Stimulated activated naive CD8-positive, alpha-beta T cell treated with anti-CD3 and anti-CD28 coated beads, Interleukin-15, amount 100 ng/mL, for 72 hours (primary cell): ENCODE data around the gene RMRP.

ENCODE experiments used
- ATAC-seq: fragments of 150-1000 bp; cut with Tn5 transposase; 2 replicates; pipeline ENCODE4 v1.10.0; 2021; ENCODE audit warnings: mild to moderate bottlenecking, moderate library complexity
- DNase-seq, 2 donors: peaks; one replicate each; pipeline ENCODE4 v3.0.0; 2021 to 2022
- H3K27ac Mint-ChIP-seq, 2 donors: one replicate each; pipeline ENCODE4 v1.8.0; 2022; ENCODE audit warnings: mild to moderate bottlenecking in 2 of 2, mixed read lengths in 2 of 2, moderate library complexity in 2 of 2
- H3K27me3 Mint-ChIP-seq: one replicate; pipeline ENCODE4 v1.8.0; 2022; ENCODE audit warnings: mixed read lengths
- H3K4me1 Mint-ChIP-seq: one replicate; pipeline ENCODE4 v1.8.0; 2022; ENCODE audit warnings: mild to moderate bottlenecking, mixed read lengths
- H3K4me3 Mint-ChIP-seq, 2 donors: one replicate each; pipeline ENCODE4 v1.8.0; 2022; ENCODE audit warnings: mild to moderate bottlenecking in 2 of 2, mixed read lengths in 2 of 2, moderate library complexity in 1 of 2
- H3K9me3 Mint-ChIP-seq, 2 donors: one replicate each; pipeline ENCODE4 v1.8.0; 2022; ENCODE audit warnings: mixed read lengths in 2 of 2

The RMRP gene

DNA sequence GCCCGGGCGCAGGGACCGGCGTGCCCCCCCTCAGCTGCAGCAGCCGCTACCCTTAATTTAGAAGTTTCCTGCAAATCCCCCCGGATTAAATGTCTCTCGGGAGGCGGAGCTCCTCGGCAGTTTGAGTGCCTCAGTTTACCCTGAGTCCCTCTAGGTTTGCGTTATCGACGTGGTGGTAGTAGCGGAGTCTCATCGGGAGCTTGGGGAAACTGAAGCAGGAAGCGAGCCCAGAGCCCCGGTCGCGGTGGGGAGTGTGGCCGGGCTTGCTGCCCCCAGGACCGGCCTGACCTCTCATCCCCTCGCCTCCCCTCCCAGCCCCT, 32.4 kb upstream of the RMRP start:
- DNase-seq: no peak

DNA sequence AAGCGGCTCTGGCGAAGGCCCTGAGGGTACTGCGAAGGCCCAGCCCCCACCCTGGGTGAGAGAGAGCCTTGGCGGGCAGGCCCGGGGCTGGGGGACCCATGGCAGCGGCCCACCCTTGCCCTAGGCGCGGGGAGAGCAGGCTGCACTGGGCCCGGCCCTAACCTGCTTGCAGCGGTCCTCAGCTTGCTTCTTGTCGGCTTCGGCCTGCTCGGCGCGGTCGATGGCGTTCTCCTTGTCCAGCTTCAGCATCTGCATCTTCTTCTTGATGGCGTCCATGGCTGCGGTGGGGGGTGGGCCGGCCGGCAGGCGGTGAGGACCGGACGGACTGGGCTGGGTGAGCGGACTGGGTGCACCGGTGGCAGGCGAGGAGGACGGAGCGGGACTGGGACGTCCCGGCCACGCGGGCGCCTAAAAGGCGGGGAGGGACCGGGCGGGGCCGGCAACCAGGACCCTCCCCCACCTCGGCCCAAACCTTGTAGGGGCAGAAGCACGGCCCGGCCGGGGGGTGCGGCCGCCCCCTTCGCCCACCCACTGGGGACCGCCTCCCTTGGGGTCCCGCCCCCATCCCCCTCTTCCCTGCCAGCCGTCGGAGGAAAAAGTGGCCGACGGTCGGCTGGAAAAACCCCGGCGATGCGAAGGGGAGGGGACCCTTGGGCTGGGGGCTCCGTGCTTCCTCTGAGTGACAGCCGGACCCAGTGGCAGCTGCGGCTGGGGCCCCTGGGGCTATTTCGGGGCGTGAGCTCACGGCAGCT, 31.9 kb upstream of the RMRP start, which contains the start of gene TPM2:
Gene TPM2 (minus strand): TSS at position 384 of the 752 bp plus-strand sequence. CDS start 108 bp downstream, at position 276.
- Mint-ChIP-seq H3K4me1 (peaks cover 45% of the 10 kb centered on the region), H3K4me3 (peak within 1 kb of the TSS; percentile 87 to 88), H3K9me3 (no peaks in the 10 kb centered on the region), H3K27me3 (no peaks in the 10 kb centered on the region), H3K27ac (peak within 1 kb of the TSS; percentile 74 to 80)
- ATAC-seq (peak; percentile 60), DNase-seq (no peak)

More for the DNA sequence above, 32.4 kb upstream of the RMRP start:
- Mint-ChIP-seq H3K4me3 (peak overlapping the region; percentile 67 to 78), H3K9me3 (no peaks in the 10 kb centered on the region), H3K27me3 (no peaks in the 10 kb centered on the region), H3K4me1 (peaks cover 45% of the 10 kb centered on the region), H3K27ac (no peak overlapping the region)
- peak; percentile 22 for ATAC-seq

DNA sequence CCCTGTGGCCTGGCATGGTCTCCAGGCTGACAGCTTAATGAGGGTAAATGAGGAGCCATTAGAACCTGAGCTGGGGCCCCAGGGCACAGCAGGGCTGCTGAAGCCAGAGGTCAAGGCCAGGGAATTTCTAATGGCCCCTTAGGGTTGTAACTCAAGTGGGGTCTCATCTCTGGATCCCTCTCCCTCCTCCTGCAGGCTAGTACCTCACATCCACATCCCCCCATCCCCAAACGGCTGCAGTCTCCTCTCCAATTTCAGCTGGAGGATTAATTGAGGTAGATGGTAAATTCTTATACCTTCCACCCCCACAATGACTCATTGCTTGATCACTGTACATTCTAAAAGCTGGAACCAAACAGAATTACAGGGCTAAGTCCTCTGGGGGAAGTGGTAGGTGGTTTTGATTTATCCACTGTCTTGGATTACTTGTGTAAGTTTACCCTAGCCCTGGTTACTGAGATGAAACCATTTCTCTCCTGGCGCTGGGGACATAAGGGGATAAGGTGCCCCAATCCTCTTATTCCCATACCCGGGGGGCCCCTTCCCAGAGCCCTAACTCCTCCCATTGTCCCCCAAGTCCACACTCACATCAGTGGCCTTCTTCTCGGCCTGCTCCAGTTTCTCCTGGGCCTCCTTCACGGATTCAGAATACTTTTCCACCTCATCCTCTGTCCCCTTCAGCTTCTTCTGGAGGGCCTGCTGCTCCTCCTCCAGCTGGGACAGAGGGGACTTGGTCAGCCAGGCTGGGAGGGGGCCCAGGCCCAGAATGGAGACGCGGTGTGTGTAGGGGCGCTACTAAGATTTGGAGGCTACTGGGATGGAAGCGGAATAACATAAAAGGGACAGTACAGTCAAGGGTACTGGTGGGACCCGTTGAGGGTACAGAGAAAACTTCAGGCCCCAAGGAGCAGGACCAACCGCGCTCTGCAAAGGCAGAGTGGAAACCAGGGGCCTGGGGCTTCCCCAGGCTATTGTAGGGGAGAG, 31.0 kb upstream of the RMRP start:
- H3K9me3 Mint-ChIP-seq: no peaks in the 10 kb centered on the region
- DNase-seq (no peak), ATAC-seq (peak; percentile 81)
- H3K27me3 Mint-ChIP-seq: no peaks in the 10 kb centered on the region
- peak overlapping the region; percentile 71 to 74 for H3K4me3 Mint-ChIP-seq
- peak overlapping the region; percentile 74 to 80 for H3K27ac Mint-ChIP-seq
- peaks cover 45% of the 10 kb centered on the region for H3K4me1 Mint-ChIP-seq

DNA sequence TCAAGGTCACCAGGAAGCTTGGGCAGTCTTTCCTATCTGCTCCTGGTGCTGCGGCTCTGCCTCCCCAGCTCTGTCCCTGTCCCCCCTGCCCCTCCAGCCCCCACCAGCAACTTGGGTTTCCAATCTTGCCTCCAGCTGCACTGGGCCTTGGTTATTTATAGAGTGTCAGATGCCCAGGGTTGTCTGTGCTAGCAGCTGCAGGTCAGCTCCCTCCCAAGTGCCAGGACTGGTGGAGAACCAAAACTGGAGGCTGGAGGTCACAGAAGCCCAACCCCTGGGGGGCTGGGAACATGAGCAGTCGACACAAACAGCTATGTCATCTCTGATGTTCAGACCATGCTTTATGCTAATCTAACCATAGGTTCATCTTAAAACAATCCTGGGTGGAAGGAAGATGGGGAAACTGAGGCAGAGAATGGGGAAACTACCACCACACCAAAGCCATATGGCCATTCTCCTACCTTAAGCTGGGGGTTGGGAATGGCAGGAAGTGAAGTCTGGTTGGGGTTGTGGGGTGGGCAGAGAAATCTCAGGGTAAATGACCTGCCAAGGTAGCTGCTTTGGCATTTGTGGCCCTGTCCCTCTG, 30.2 kb upstream of the RMRP start:
- peak overlapping the region in 1 of 2 donors; percentile 17 for H3K4me3 Mint-ChIP-seq

DNA sequence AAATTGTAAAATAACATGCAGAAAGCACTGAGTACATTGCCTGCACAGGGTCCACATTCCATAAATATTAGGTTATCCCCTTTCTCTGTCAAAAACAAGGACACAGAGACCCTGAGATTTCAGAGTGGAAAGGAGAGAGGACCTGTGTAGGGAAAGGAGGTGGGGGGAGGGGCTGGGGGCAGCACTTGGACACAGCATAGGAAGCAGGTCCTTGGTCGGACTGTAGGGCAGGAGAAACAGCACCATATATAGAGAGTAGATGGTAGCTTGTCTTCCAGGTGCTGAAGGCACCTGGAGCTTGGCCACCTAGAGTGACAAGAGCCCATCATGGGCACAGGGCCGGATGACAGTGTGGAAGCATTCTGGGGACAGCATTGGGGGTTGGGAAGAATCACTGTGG, 29.5 kb upstream of the RMRP start:
- Mint-ChIP-seq H3K4me3 (no peak overlapping the region), H3K9me3 (no peaks in the 10 kb centered on the region), H3K27ac (no peak overlapping the region), H3K4me1 (peaks cover 45% of the 10 kb centered on the region), H3K27me3 (no peaks in the 10 kb centered on the region)
- DNase-seq: no peak
- ATAC-seq: no peak

More for the DNA sequence above, 30.2 kb upstream of the RMRP start:
- H3K4me1 Mint-ChIP-seq: peaks cover 45% of the 10 kb centered on the region
- no peak for ATAC-seq
- no peaks in the 10 kb centered on the region for H3K27me3 Mint-ChIP-seq
- no peak overlapping the region for H3K27ac Mint-ChIP-seq
- no peak for DNase-seq
- no peaks in the 10 kb centered on the region for H3K9me3 Mint-ChIP-seq

DNA sequence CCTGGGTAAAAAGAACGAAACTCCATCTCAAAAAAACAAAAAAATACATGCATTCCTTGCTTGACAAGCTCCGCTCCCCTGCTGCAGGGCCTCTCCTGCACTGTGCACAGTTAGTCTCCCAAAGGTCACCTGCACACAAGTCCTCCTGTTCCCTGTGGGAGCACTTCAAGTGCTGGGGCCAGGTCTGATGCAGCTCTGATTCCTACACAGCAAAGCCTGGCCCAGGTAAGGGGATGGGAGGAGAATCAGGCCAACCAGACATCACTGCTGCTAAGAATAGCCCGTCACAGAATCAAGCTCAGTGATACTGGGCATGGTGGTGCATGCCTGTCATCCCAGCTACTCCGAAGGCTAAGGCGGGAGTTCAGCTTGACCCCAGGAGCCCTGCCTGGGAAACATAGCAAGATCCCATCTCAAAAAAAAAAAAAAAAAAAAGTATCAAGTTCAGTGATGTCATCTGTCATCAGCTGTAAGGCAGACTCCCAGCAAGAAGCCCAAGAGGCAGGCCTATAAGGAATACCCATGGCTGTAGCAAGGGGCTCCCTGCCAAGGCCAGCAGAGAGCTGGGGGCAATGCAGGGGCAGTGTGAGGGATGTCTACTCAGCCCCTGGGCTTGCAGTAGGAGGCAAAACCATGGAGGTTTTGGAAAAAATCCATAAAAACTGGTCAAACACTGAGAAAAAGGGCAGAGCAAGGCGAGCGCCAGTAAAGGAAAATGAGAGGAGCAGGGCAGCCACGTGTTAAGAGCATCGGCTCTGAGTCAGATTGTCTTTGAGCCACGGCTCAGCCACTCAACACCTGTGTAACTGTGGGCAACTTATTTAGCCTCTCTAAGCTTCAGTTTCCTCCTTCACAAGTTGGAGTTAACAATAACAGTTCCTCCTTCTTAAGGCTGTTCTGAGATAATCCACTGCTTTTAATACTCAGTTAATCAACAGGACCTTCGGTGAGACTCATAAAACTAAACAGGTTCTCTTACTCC, 28.7 kb upstream of the RMRP start:
- Mint-ChIP-seq H3K27ac (no peak overlapping the region), H3K9me3 (no peaks in the 10 kb centered on the region), H3K27me3 (no peaks in the 10 kb centered on the region), H3K4me3 (no peak overlapping the region), H3K4me1 (peaks cover 38% of the 10 kb centered on the region)
- ATAC-seq (no peak), DNase-seq (no peak)

DNA sequence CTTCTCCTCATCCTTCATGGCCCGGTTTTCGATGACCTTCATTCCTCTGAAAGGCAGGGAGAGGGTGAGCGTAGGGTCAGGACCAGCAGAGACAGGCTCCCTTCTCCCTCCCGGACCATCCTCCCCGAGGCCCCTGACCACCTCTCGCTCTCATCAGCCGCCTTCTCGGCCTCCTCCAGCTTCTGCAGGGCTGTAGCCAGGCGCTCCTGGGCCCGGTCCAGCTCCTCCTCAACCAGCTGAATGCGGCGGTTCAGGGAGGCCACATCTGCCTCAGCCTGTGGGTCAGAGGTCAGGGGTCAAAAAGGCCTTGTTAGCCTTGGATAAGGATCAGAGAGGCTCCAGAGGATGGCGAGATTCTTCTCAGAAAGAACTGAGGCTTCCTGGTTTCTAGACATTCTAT, 27.7 kb upstream of the RMRP start:
- Mint-ChIP-seq H3K27me3 (no peaks in the 10 kb centered on the region), H3K4me1 (peaks cover 29% of the 10 kb centered on the region), H3K9me3 (no peaks in the 10 kb centered on the region), H3K27ac (no peak overlapping the region), H3K4me3 (no peak overlapping the region)
- ATAC-seq (no peak), DNase-seq (no peak)

DNA sequence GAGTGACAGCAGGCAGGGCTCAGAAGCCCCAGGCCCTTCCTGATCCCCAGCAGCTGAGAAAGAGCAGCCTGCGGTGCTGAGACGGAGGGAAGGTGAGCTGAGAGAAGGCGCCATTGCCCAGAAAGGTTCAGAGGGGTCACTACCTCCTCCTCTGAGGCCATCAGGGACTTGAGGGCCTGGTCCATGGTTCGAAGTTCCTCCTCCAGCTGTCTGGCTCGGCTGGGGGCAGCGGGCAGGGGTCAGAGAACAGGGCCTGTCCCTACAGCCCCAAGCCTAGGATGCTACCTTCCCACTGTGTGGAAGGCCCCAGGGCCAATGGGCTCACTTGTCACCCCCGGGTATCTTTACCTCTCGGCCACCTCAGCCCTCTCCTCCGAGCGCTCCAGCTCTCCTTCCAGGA, 27.1 kb upstream of the RMRP start:
- no peak overlapping the region for H3K4me3 Mint-ChIP-seq
- peaks cover 24% of the 10 kb centered on the region for H3K4me1 Mint-ChIP-seq
- no peaks in the 10 kb centered on the region for H3K27me3 Mint-ChIP-seq
- no peak overlapping the region for H3K27ac Mint-ChIP-seq
- DNase-seq: no peak
- no peak for ATAC-seq
- no peaks in the 10 kb centered on the region for H3K9me3 Mint-ChIP-seq

DNA sequence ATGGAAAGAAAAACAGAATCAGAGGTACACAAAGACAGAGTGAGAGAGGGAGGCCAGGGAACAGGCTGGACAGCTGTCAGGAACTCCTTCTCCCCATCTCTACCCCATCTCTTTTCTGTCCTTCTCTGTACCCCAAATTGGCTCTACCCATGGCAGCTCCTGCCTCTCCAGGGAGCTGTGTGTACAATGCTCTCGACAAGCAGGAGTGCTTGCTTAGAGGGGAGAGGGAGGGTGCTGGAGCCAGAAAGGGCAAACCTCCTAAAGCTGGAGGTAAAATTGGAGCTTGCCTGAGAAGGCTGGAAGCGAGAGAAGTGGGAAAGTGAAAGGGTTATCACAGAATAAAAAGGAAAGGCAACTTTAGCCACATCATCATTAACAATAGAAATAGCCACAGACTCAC, 25.5 kb upstream of the RMRP start:
- H3K9me3 Mint-ChIP-seq: no peaks in the 10 kb centered on the region
- peaks cover 11% of the 10 kb centered on the region for H3K4me1 Mint-ChIP-seq
- ATAC-seq: no peak
- H3K27me3 Mint-ChIP-seq: no peaks in the 10 kb centered on the region
- no peak overlapping the region for H3K27ac Mint-ChIP-seq
- no peak overlapping the region for H3K4me3 Mint-ChIP-seq
- no peak for DNase-seq

DNA sequence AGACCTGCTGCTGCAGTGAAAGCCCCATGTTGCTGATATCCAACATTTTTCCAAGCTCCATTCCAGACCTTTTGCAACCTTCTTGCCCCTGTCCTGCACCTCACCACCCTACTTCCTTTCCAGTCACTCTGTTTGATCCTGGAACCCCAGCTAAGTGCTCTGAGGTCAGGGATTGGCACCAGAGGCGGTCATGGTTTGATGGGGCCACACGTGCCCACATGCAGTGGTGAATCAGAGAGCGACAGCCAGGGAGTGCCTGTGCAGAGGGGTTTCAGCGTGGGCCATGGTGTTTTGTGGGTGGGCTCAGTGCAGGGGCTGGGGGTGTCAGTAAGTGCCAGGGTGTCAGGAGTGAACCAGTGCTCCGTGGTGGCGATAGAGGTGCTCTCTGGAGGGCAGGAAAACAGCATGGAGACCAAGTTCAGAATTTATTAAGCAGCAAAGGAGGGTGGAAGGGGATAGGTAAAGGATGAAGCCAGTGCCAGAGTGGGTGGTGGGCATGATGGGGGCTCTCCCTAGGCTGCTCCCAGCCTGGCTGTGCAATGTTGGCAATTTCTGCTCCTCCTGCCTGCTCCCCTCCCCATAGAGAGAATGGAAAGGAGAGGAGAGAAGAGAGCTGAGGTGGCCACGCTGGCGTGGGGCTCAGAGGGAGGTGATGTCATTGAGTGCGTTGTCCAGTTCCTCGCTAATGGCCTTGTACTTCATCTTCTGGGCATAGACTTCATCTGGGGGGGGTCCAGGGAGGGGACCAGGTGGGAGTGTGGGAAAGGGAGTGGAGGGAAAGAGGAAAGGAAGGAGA, 24.9 kb upstream of the RMRP start:
- H3K9me3 Mint-ChIP-seq: no peaks in the 10 kb centered on the region
- peak overlapping the region in 1 of 2 donors; percentile 27 for H3K27ac Mint-ChIP-seq
- no peak overlapping the region for H3K4me3 Mint-ChIP-seq
- ATAC-seq (no peak), DNase-seq (no peak)
- H3K4me1 Mint-ChIP-seq: peaks cover 6% of the 10 kb centered on the region
- H3K27me3 Mint-ChIP-seq: no peaks in the 10 kb centered on the region

DNA sequence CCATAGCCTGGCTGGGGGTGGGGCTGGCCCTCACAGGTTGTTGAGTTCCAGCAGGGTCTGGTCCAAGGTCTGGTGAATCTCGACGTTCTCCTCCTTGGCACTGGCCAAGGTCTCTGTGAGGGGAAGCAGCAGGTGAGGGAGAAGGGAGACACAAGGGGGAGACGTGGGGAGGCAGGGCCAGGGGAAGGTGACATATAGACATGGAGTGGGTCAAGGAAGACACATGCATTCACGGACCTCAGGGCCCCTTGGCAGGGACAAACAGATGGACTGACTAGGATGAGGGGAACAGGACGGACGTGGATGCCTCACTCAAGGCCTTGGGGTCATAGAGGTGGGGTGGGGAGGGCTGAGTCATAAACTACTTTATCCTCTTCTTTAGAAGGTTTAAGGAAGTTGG, 24.2 kb upstream of the RMRP start:
- no peaks in the 10 kb centered on the region for H3K27me3 Mint-ChIP-seq
- no peak for ATAC-seq

DNA sequence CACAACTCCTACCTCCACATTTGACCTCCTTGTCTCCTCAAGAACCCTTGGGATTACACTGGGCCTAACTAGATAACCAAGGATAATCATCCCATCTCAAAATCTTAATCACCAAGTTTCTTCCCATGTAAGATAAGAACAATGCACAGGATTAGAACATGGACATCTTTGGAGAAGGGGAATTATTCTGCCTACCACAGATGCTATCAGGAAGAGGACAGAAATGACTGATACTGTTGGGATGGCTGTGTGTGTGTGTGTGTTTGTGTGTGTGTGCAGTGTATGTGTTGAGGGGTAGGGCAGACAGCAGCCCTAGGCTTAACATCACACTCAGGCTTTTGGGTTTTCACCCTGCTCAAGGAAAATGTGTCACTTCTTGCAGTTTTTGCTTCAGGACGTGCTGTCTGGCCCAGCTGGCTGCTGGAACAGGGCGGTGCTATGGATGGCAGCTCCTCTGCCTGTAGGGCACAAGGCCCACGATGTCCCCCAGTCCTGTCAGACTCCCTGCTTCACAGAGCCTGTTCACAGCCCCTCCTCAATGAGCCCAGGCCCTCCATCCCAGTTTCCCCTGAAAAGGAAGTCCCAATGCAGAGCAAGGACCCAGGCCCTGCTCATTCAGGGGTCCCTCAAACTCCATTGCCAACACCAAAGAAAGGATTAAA, 23.7 kb upstream of the RMRP start:
- ATAC-seq: no peak
- no peak overlapping the region for H3K27ac Mint-ChIP-seq
- H3K4me1 Mint-ChIP-seq: peaks cover 2% of the 10 kb centered on the region
- H3K9me3 Mint-ChIP-seq: no peaks in the 10 kb centered on the region
- no peak overlapping the region for H3K4me3 Mint-ChIP-seq
- DNase-seq: no peak
- no peaks in the 10 kb centered on the region for H3K27me3 Mint-ChIP-seq

More for the DNA sequence above, 24.2 kb upstream of the RMRP start:
- no peaks in the 10 kb centered on the region for H3K4me1 Mint-ChIP-seq
- peak overlapping the region in 1 of 2 donors; percentile 27 for H3K27ac Mint-ChIP-seq
- no peaks in the 10 kb centered on the region for H3K9me3 Mint-ChIP-seq
- H3K4me3 Mint-ChIP-seq: no peak overlapping the region
- no peak for DNase-seq

DNA sequence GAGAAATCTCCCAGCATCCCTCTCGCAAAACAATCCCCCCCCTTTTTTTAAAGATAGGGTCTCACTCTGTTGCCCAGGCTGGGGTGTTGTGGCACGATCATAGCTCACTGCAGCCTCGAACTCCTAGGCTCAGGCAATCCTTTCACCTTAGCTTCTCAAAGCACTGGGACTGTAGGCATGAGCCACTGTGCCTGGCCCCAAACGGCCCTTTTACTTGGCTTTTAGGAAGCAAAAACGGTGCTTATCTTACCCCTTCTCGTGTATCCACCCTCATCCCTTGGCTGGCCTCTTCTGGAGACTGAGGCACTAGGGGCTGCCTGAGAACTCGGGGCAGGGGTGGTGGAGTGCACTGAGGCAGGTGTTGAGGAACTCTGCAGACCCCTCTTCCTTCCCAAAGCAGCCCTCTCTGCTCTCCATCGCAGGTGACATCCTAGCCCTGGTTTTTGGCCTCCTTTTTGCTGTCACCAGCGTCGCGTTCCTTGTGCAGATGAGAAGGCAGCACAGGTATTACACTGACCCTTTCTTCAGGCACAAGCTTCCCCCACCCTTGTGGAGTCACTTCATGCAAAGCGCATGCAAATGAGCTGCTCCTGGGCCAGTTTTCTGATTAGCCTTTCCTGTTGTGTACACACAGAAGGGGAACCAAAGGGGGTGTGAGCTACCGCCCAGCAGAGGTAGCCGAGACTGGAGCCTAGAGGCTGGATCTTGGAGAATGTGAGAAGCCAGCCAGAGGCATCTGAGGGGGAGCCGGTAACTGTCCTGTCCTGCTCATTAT, 22.7 kb upstream of the RMRP start:
- no peaks in the 10 kb centered on the region for H3K9me3 Mint-ChIP-seq
- H3K27ac Mint-ChIP-seq: no peak overlapping the region
- H3K27me3 Mint-ChIP-seq: no peaks in the 10 kb centered on the region
- no peak overlapping the region for H3K4me3 Mint-ChIP-seq
- ATAC-seq: no peak
- no peak for DNase-seq
- peaks cover 7% of the 10 kb centered on the region for H3K4me1 Mint-ChIP-seq
